Transverse colon (tissue), 4 donors: ENCODE results near the gene ZNF43. TPM values are rescaled to one million over a fixed set of nuclear protein-coding genes. Genes with fewer than 3 reads are reported as not detected.
"Not testable (repeated sequence)": the region's sequence is repeated elsewhere in the genome, so short reads cannot be mapped to it uniquely, and the experiment has no call there.

Source experiments
- DNase-seq: peaks from one replicate; pipeline ENCODE4 v3.0.0-alpha.2; 2019
- H3K27ac ChIP-seq, 4 donors: fragments of 200-600 bp; sonication (generic); 2 replicates each; pipeline ENCODE4 v1.5.1; 2016 to 2018; ENCODE audit warnings: inconsistent platforms in 4 of 4
- H3K27me3 ChIP-seq: fragments of 200-600 bp; sonication (generic); 2 replicates; pipeline ENCODE4 v1.5.1; 2017; ENCODE audit warnings: inconsistent platforms
- H3K36me3 ChIP-seq, 4 donors: fragments of 200-600 bp; sonication (generic); 2 replicates each; pipeline ENCODE4 v1.5.1; 2017 to 2019; ENCODE audit warnings: inconsistent platforms in 4 of 4
- H3K4me1 ChIP-seq, 4 donors: fragments of 200-600 bp; sonication (generic); 2 replicates each; pipeline ENCODE4 v1.5.1; 2017 to 2020; ENCODE audit warnings: inconsistent platforms in 4 of 4
- H3K4me3 ChIP-seq, 4 donors: fragments of 200-600 bp; sonication (generic); 1 replicate in 1 of 4; 2 replicates in 3 of 4; pipeline versions ENCODE4 v1.5.1 to v1.6.1; 2017 to 2019; ENCODE audit warnings: inconsistent platforms in 4 of 4
- H3K9me3 ChIP-seq, 2 donors: fragments of 200-600 bp; sonication (generic); 2 replicates each; pipeline ENCODE4 v1.5.1; 2017 to 2019; ENCODE audit warnings: inconsistent platforms in 2 of 2
- CTCF ChIP-seq, 5 experiments: fragments of 200-600 bp in 3 of 5; fragments of 450-650 bp in 2 of 5; sonication (generic) in 3 of 5; IDR thresholded peaks; 1 replicate in 2 of 5; 2 replicates in 3 of 5; pipeline ENCODE4 v1.5.1; 2016 to 2017; ENCODE audit warnings: antibody characterized with exemption in 5 of 5, inconsistent platforms in 3 of 5, mild to moderate bottlenecking in 2 of 5, moderate library complexity in 1 of 5
- EP300 ChIP-seq: sonication (generic); formaldehyde crosslinking; IDR thresholded peaks from one replicate; pipeline ENCODE4 v1.6.1; 2017; ENCODE audit warnings: antibody characterized with exemption, low read depth
- POLR2A ChIP-seq: fragments of 450-650 bp; IDR thresholded peaks from one replicate; pipeline ENCODE4 v1.6.1; 2016; ENCODE audit warnings: antibody characterized with exemption, mild to moderate bottlenecking, moderate library complexity
- POLR2AphosphoS5 ChIP-seq, 3 donors: sonication (generic); formaldehyde crosslinking; IDR thresholded peaks; one replicate each; pipeline ENCODE4 v1.6.1; 2016; ENCODE audit warnings: antibody characterized with exemption in 3 of 3
- WGBS, 2 donors: methylation state at CpG; one replicate each; pipeline ENCODE4 v1.1.5; 2018; ENCODE audit warnings: low coverage in 1 of 2; 5-methylcytosine and 5-hydroxymethylcytosine counted together
- in situ Hi-C, 4 donors: fragments of 200-750 bp; cut with MboI; loops; one replicate each; pipeline versions ENCODE4 v1.15.0 to v1.15.1; 2017; ENCODE audit warnings: low sequenced_read_pairs in 3 of 4, low pct_ligation_motif_present in 1 of 4, low pct_unique_long_range_greater_than_20kb in 1 of 4
- intact Hi-C: fragments of 100-400 bp; cut with DNase I; formaldehyde crosslinking; loops from one replicate; pipeline ENCODE4 v1.15.1; 2023; ENCODE audit warnings: low total_unique reads
- total RNA-seq, 4 donors: library from RNA; depleted of rRNA; stranded (reverse); fragments of >200 nt; gene quantifications; one replicate each; pipeline ENCODE4 v1.1.0, GENCODE V29; 2016

ZNF43 gene
- total RNA-seq, 4 donors from 2014 or later, result 10.5 to 16.7 (median 13.8) TPM

GRCh38 chr19:21765151-21765550 is 70.8 kb downstream of the ZNF43 start:
- Histone ChIP-seq H3K27me3 (no peaks in the 10 kb centered on the region), H3K4me1 (peaks cover 3 to 12% (median 9%) of the 10 kb centered on the region in 4 donors), H3K36me3 (peaks cover 0 to 28% (median 0%) of the 10 kb centered on the region in 4 donors), H3K27ac (no peak overlapping the region), H3K9me3 (no peaks in the 10 kb centered on the region), H3K4me3 (no peak overlapping the region)
- in situ Hi-C loops, result no loop called here
- TF ChIP-seq CTCF (IDR thresholded peaks at IDR 0.05) (no peak), POLR2AphosphoS5 (IDR thresholded peaks at IDR 0.05) (no peak), EP300 (no peak), POLR2A (no peak)
- intact Hi-C loops, result no loop called here
- no peak for DNase-seq

GRCh38 chr19:21761547-21761946 is 74.4 kb downstream of the ZNF43 start:
- H3K27me3 ChIP-seq, H3K4me3 ChIP-seq, DNase-seq, in situ Hi-C loops, H3K27ac ChIP-seq, intact Hi-C loops, H3K9me3 ChIP-seq, H3K4me1 ChIP-seq: not testable (repeated sequence)
- 0 to 45% methylated on average over 1 to 2 of the region's 2 CpGs for WGBS, 2 donors
- peaks cover 0 to 48% (median 0%) of the 10 kb centered on the region in 4 donors for H3K36me3 ChIP-seq

- H3K27ac ChIP-seq, result no peak overlapping the region
- H3K9me3 ChIP-seq, result no peaks in the 10 kb centered on the region
- no peaks in the 10 kb centered on the region for H3K4me1 ChIP-seq
- intact Hi-C loops, result no loop called here
- H3K4me3 ChIP-seq, result no peak overlapping the region
- peaks cover 0 to 54% (median 6%) of the 10 kb centered on the region in 4 donors for H3K36me3 ChIP-seq
- WGBS, 2 donors, result 71 to 96% methylated on average over 1 to 3 of the region's 3 CpGs
- no peaks in the 10 kb centered on the region for H3K27me3 ChIP-seq
- in situ Hi-C loops, result no loop called here
- no peak for DNase-seq
- no peak for TF ChIP-seq EP300
- TF ChIP-seq POLR2A, result no peak
- no peak for TF ChIP-seq POLR2AphosphoS5 (IDR thresholded peaks at IDR 0.05)
- TF ChIP-seq CTCF (IDR thresholded peaks at IDR 0.05), result no peak
These were observed 77.7 kb downstream of the ZNF43 start for GRCh38 chr19:21758296-21758695.

- peaks cover 0 to 47% (median 17%) of the 10 kb centered on the region in 4 donors for H3K36me3 ChIP-seq
- H3K9me3 ChIP-seq, intact Hi-C loops, H3K4me3 ChIP-seq, H3K27ac ChIP-seq, H3K4me1 ChIP-seq, H3K27me3 ChIP-seq, DNase-seq, in situ Hi-C loops: not testable (repeated sequence)
These were observed 80.4 kb downstream of the ZNF43 start for GRCh38 chr19:21755555-21755954.

Other genes with a start within 250 kb of the ZNF43 start
- 10 to 100 TPM in 1 of 4 donors, 1 to 10 TPM in 2, under 1 TPM in 1; 0.75 to 24.1 (median 9.0) TPM for gene ZNF100, start 68.6 kb downstream of the ZNF43 start, total RNA-seq
- 1 to 10 TPM in 3 of 4 donors, not detected in 1; 1.8 to 3.4 (median 1.9) TPM for gene ZNF208, start 174.8 kb upstream of the ZNF43 start, total RNA-seq
- gene ZNF257, start 216.3 kb upstream of the ZNF43 start, total RNA-seq, result 1 to 10 TPM in 2 of 4 donors, under 1 TPM in 1, not detected in 1; 0.79 to 2.6 (median 1.8) TPM